ENCODE data around the gene EIF5B.

EIF5B gene

GRCh38 chr2:99374747-99375146 lies 37.6 kb downstream of the EIF5B start:
- no peak for DNase-seq (ENCODE audit: low read depth)
- no peak for TF ChIP-seq CTCF (conservative IDR thresholded peaks at IDR 0.05; ENCODE audit: low read depth, low read length)
- no peak overlapping the region for H3K4me3 ChIP-seq (ENCODE audit: low read depth, low read length)

GRCh38 chr2:99376254-99376864 lies 39.2 kb downstream of the EIF5B start:
- no peak overlapping the region for H3K4me3 ChIP-seq (ENCODE audit: low read depth, low read length)
- TF ChIP-seq CTCF (conservative IDR thresholded peaks at IDR 0.05; ENCODE audit: low read depth, low read length): no peak
- no peak for DNase-seq (ENCODE audit: low read depth)

GRCh38 chr2:99377879-99378278 lies 40.7 kb downstream of the EIF5B start:
- no peak for TF ChIP-seq CTCF (conservative IDR thresholded peaks at IDR 0.05; ENCODE audit: low read depth, low read length)
- H3K4me3 ChIP-seq (ENCODE audit: low read depth, low read length): no peak overlapping the region
- no peak for DNase-seq (ENCODE audit: low read depth)

- no peak for TF ChIP-seq CTCF (conservative IDR thresholded peaks at IDR 0.05; ENCODE audit: low read depth, low read length)
- no peak for DNase-seq (ENCODE audit: low read depth)
- no peak overlapping the region for H3K4me3 ChIP-seq (ENCODE audit: low read depth, low read length)
Measured at GRCh38 chr2:99380376-99381010, 43.3 kb downstream of the EIF5B start.

- no peak for DNase-seq (ENCODE audit: low read depth)
- no peak overlapping the region for H3K4me3 ChIP-seq (ENCODE audit: low read depth, low read length)
- no peak for TF ChIP-seq CTCF (conservative IDR thresholded peaks at IDR 0.05; ENCODE audit: low read depth, low read length)
Measured at GRCh38 chr2:99382143-99382542, 45.0 kb downstream of the EIF5B start.

- DNase-seq (ENCODE audit: low read depth): peak; percentile 26
- TF ChIP-seq CTCF (conservative IDR thresholded peaks at IDR 0.05; ENCODE audit: low read depth, low read length): no peak
- H3K4me3 ChIP-seq (ENCODE audit: low read depth, low read length): no peak overlapping the region
Measured at GRCh38 chr2:99386011-99386410, 48.8 kb downstream of the EIF5B start.

- no peak for DNase-seq (ENCODE audit: low read depth)
- no peak overlapping the region for H3K4me3 ChIP-seq (ENCODE audit: low read depth, low read length)
- no peak for TF ChIP-seq CTCF (conservative IDR thresholded peaks at IDR 0.05; ENCODE audit: low read depth, low read length)
Measured at GRCh38 chr2:99388892-99389291, 51.7 kb downstream of the EIF5B start.

Data from choroid plexus epithelial cell (primary cell).